WI38 (cell line): ENCODE measurements around the gene APOO.

ENCODE experiments used
- H3K4me3 ChIP-seq: 2 replicates; pipeline ENCODE4 v1.5.1; 2011; ENCODE audit warnings: low read depth, mild to moderate bottlenecking, control low read depth, low read length
- CTCF ChIP-seq: IDR thresholded peaks from 2 replicates; pipeline ENCODE4 v1.5.1; 2012; ENCODE audit warnings: low read depth, mild to moderate bottlenecking, control low read depth, low read length

APOO gene

GRCh38 chrX:23857363-23857762 is 50.4 kb downstream of the APOO start:
- H3K4me3 ChIP-seq, result no peak overlapping the region
- no peak for TF ChIP-seq CTCF

- TF ChIP-seq CTCF, result no peak
- no peak overlapping the region for H3K4me3 ChIP-seq
Observed at GRCh38 chrX:23855569-23855968, 52.2 kb downstream of the APOO start.

- no peak for TF ChIP-seq CTCF
- H3K4me3 ChIP-seq, result no peak overlapping the region
Observed at GRCh38 chrX:23854945-23855344, 52.8 kb downstream of the APOO start.

- no peak overlapping the region for H3K4me3 ChIP-seq
- TF ChIP-seq CTCF, result no peak
Observed at GRCh38 chrX:23854122-23854521, 53.6 kb downstream of the APOO start.

DNA sequence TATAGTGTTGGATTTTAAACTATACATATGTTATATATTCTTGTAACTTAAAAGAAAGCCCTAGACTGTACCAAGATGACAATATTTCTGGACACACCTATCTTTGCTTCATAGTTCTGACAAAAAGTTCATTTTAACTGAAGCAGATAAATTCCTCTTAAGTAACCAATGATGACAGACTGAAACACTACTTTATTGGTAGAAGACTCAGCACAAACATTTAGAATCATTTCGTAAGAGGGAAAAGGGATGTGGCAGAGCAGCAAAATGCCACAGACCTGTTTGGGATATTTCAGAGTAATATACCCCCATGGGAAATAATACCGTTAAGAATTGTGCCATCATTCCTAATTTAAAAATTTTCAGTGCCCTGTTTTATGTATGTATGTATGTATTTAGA is 56.2 kb downstream of the APOO start:
- no peak for TF ChIP-seq CTCF
- H3K4me3 ChIP-seq, result no peak overlapping the region

DNA sequence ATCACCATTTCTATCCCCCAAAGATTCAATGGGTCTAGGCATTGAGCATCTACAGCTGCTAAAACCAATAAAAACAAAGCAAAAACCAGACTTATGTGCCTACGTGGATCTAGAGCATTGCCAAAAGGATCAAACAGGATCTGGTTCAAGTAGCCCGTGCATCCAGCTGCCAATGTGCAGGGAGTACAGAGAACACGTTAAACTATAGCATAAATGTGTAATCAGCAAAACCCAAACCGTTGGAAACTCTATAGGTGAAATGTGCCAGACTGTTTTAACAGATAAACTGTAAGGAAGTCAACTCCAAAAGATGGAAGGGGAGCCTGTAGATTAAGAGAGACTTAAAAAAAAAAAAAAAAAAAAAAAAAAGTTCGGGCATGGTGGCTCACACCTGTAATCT is 58.5 kb downstream of the APOO start:
- TF ChIP-seq CTCF, result no peak
- H3K4me3 ChIP-seq, result no peak overlapping the region

DNA sequence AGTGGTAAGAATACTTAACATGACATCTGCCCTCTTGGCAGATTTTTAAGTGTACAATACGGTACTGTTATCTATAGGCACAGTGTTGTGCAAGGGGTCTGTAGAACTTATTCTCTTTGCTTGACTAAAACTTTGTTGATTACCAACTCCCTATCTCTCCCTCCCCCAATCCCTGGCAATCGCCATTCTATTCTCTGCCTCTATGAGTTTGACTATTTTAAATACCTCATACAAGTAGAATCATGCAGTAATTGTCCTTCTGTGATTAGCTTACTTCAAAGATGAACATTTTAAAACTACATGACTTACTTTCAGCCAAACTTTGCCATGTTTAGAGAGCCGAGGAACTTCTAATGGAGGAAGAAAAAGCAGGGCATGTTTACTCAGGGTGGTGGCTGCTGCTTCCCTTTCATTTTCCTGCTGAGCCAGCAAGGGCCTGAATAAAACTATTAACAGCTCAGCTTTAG is 62.4 kb downstream of the APOO start:
- no peak overlapping the region for H3K4me3 ChIP-seq
- no peak for TF ChIP-seq CTCF
